Adrenal gland (tissue), 12 donors: ENCODE data around the gene ERBB4. TPM values are rescaled to one million over a fixed set of nuclear protein-coding genes. Genes with fewer than 3 reads are reported as not detected.

Experiments used
- DNase-seq, 7 donors: peaks; one replicate each; pipeline ENCODE4 v3.0.0-alpha.2; 2019 to 2020
- H3K27ac ChIP-seq, 5 donors: fragments of 200-600 bp; sonication (generic) in 4 of 5; 1 replicate in 3 of 5; 2 replicates in 2 of 5; pipeline versions ENCODE4 v1.5.1 to v1.8.0; 2016 to 2020; ENCODE audit warnings: mild to moderate bottlenecking in 1 of 5
- H3K27me3 ChIP-seq: fragments of 200-600 bp; 2 replicates; pipeline ENCODE4 v1.8.0; 2021
- H3K36me3 ChIP-seq, 2 donors: fragments of 200-600 bp; replicated peaks in 1 of 2; 1 replicate in 1 of 2; 2 replicates in 1 of 2; pipeline versions ENCODE4 v1.5.1 to v1.8.0; 2018 to 2022
- H3K4me1 ChIP-seq, 2 donors: fragments of 200-600 bp; replicated peaks in 1 of 2; 1 replicate in 1 of 2; 2 replicates in 1 of 2; pipeline versions ENCODE4 v1.5.1 to v1.8.0; 2018 to 2021
- H3K4me3 ChIP-seq, 4 donors: fragments of 200-600 bp; sonication (generic) in 3 of 4; one replicate each; pipeline ENCODE4 v1.5.1; 2016 to 2018
- H3K9me3 ChIP-seq, 3 donors: fragments of 200-600 bp; sonication (generic) in 1 of 3; replicated peaks in 1 of 3; 1 replicate in 2 of 3; 2 replicates in 1 of 3; pipeline versions ENCODE4 v1.5.1 to v1.8.0; 2016 to 2021
- CTCF ChIP-seq, 6 experiments: fragments of 450-650 bp in 4 of 6; fragments of 200-600 bp in 2 of 6; sonication (generic) in 1 of 6; IDR thresholded peaks; 1 replicate in 5 of 6; 2 replicates in 1 of 6; pipeline versions ENCODE4 v1.5.1 to v1.8.0; 2016 to 2021; ENCODE audit warnings: antibody characterized with exemption in 6 of 6, mild to moderate bottlenecking in 2 of 6, moderate library complexity in 1 of 6
- POLR2A ChIP-seq, 2 donors: fragments of 450-650 bp; IDR thresholded peaks; one replicate each; pipeline ENCODE4 v1.6.1; 2017; ENCODE audit warnings: antibody characterized with exemption in 2 of 2, mild to moderate bottlenecking in 2 of 2, moderate library complexity in 1 of 2
- WGBS, 4 donors: extraction: QIAGEN DNeasy Blood & Tissue Kit in 2 of 4; methylation state at CpG; one replicate each; pipeline versions ENCODE4 v1.1.5 to v1.1.7; 2013 to 2017; 5-methylcytosine and 5-hydroxymethylcytosine counted together
- intact Hi-C, 2 donors: fragments of 100-400 bp; cut with DNase I; formaldehyde crosslinking; loops; one replicate each; pipeline versions ENCODE4 v1.14.1 to v1.15.0; 2022 to 2023
- polyA plus RNA-seq, 3 donors: library from polyadenylated mRNA; stranded (reverse); fragments of 200-250 nt in 2 of 3; fragments of 350-450 nt in 1 of 3; fragmentation: Illumina TruSeq in 1 of 3; extraction: RNeasy Lipid Tissue Mini Kit (QIAGEN cat#74804) in 1 of 3; gene quantifications; one replicate each; pipeline ENCODE4 v1.2.3, GENCODE V29; 2013 to 2014
- total RNA-seq, 9 donors: library from RNA; depleted of rRNA in 4 of 9; stranded (reverse); fragments of >200 nt in 4 of 9; fragments of 120-200 nt in 1 of 9; fragmentation: NEBNext Ultra II Directional in 1 of 9; extraction: Animal tissue kit (Norgen Biotek cat#: 25700) in 1 of 9; gene quantifications; one replicate each; pipeline versions ENCODE4 v1.1.0 to v1.2.4, GENCODE V29; 2013 to 2023
- donor health status: healthy with polysubstance abuse.
- donor health status: Bipolar disorder and iron deficiency.
- donor health status: DM: yes; HTN: yes; CAD: no.
- donor health status: DM: no; HTN: no; CAD: no.
- donor health status: DM: no; HTN: no; CAD: no.
- donor health status: DM: yes; HTN: yes; CAD: no.

Gene ERBB4
- total and polyA plus RNA-seq, 12 donors: 0.06 to 2.9 (median 0.49) TPM

DNA sequence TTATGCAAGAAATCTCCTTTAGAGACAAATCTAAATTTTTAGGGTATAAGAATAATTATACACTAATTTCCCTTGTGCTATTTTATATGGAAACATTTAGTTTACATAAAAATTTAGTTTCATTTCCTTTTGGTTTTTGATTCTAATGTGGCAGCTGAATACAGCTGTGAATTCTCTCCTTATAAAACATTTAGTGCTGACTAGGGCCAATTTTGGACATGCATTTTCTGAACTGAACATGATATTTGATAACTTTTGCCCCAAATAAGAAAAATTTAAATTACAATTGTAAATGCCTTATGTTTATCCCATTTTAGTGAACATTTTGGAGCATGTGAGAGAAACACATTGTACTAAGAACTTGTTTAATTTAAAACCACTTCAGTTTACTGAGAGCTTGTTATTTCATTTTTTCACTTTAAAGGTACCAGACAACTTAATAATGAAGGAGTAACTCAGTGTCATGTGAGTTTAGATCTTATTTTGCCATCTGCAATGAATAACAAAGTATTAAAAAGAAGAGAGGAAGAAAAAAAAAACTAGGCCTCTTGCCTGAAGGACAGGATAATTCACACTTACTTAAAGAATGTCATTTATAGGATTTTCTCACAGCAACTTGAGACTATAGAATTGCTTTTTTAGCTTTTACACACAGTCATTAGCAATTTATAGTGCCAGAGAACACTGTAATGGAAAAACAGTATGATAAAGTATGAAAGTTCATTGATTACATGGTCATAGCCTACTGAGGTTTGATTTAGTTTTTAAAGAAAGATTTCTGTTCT lies 209.7 kb downstream of the ERBB4 start:
- no peaks in the 10 kb centered on the region for H3K36me3 ChIP-seq
- H3K9me3 ChIP-seq: no peaks in the 10 kb centered on the region
- DNase-seq: no peak
- H3K27me3 ChIP-seq: no peaks in the 10 kb centered on the region
- no peak for TF ChIP-seq CTCF (IDR thresholded peaks at IDR 0.05)
- no peak for TF ChIP-seq POLR2A (IDR thresholded peaks at IDR 0.05)
- intact Hi-C loops: no loop called here
- H3K27ac ChIP-seq: no peak overlapping the region
- no peaks in the 10 kb centered on the region for H3K4me1 ChIP-seq
- no peak overlapping the region for H3K4me3 ChIP-seq

GRCh38 chr2:212328136-212328535 lies 210.5 kb downstream of the ERBB4 start:
- no peak for TF ChIP-seq POLR2A (IDR thresholded peaks at IDR 0.05)
- TF ChIP-seq CTCF (IDR thresholded peaks at IDR 0.05): no peak
- Histone ChIP-seq H3K27ac (no peak overlapping the region), H3K36me3 (no peaks in the 10 kb centered on the region), H3K4me1 (no peaks in the 10 kb centered on the region), H3K4me3 (no peak overlapping the region), H3K9me3 (no peaks in the 10 kb centered on the region), H3K27me3 (no peaks in the 10 kb centered on the region)
- DNase-seq: no peak
- intact Hi-C loops: no loop called here
- 78 to 88% (median 86%) methylated on average over 2 of the region's 2 CpGs for WGBS, 4 donors

- Histone ChIP-seq H3K9me3 (no peaks in the 10 kb centered on the region), H3K4me3 (no peak overlapping the region), H3K27ac (no peak overlapping the region), H3K27me3 (no peaks in the 10 kb centered on the region), H3K4me1 (no peaks in the 10 kb centered on the region), H3K36me3 (no peaks in the 10 kb centered on the region)
- WGBS, 4 donors: 56 to 75% (median 68%) methylated on average over 4 of the region's 4 CpGs
- no peak for DNase-seq
- TF ChIP-seq CTCF (IDR thresholded peaks at IDR 0.05) (no peak), POLR2A (IDR thresholded peaks at IDR 0.05) (no peak)
- intact Hi-C loops: no loop called here
These were observed 211.3 kb downstream of the ERBB4 start for GRCh38 chr2:212327171-212327809.

- H3K27me3 ChIP-seq: no peaks in the 10 kb centered on the region
- no peak for TF ChIP-seq POLR2A (IDR thresholded peaks at IDR 0.05)
- no peak for TF ChIP-seq CTCF (IDR thresholded peaks at IDR 0.05)
- DNase-seq: no peak
- WGBS, 4 donors: 70 to 89% (median 80%) methylated on average over 2 of the region's 2 CpGs
- H3K27ac ChIP-seq: no peak overlapping the region
- no peaks in the 10 kb centered on the region for H3K9me3 ChIP-seq
- intact Hi-C loops: no loop called here
- H3K4me1 ChIP-seq: no peaks in the 10 kb centered on the region
- no peaks in the 10 kb centered on the region for H3K36me3 ChIP-seq
- no peak overlapping the region for H3K4me3 ChIP-seq
These were observed 220.0 kb downstream of the ERBB4 start for GRCh38 chr2:212318636-212319035.
